ENCODE results near the gene AFAP1.

Gene AFAP1

DNA sequence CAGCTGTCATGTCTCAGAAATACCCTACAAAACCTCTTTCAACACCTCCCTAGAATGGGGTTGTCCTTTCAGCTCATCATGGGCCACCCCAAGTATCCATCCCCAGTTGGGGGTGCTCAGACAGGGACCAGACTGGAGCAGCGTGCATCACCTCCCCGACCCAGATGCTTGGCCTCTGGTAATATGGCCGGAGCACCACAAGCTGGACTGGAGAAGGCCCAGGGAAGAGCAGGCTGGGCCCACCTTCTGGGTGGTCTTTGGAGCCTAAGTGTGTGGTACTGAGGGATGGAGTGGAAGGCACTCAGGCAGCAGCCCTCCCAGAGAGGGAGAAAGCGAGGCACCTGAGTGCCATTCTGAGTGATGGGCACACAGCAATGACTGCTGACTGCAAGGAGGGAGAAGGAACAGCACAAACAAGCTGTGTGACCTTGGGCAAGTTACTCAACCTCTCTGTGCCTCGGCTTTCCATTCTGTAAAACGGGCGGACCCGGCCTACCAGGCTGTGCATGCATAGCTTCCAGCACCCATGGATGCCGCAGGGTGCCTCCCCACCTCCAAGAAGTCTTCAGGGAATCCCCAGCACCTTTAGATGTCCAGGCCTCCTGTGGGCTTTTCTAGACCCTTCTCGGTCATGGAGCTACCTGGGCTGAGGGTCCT lies 228.2 kb downstream of the AFAP1 start:
- in situ Hi-C loops (cut with HindIII; ENCODE audit: low pct_unique_long_range_greater_than_20kb, low sequenced_read_pairs) = no loop called here
- TF ChIP-seq JUND (IDR thresholded peaks at IDR 0.05; ENCODE audit: low read depth) = no peak
- DNase-seq (ENCODE audit: low read depth in 1 of 2, low spot score in 1 of 2) = no peak

DNA sequence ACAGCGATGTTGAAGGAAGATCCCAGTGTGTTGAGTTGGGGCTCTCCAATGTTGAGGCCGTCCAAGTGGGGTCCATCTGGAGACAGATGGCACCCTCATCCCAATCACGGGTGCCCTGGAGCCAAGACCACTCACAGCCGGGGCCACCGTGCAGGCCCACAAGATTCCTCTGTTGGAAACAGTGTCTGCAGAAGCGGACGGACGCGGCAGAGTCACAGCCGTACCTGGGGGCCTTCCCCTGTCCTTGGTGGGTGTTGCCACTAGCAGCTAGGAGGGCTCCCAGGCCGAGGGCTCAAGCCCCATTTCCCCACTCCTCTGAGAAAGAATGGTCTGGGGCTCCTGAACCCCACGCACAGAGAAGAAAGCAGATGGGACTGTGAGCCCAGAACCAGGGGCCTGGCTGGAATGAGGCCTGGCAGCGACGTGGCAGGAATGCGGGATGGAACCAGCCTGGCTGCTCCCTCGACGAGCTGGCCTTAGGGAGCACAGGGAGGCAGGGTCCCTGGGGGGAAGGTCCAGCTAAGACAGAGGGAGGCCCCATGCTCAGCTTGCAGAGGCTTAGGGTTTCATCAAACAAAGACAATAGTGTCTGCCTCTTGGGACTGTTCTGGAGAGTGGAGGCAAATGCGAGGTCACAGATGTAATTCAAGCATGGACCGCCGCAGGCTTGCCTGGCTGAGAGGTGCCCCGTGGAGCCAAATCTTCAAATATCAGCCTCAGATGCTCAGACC lies 228.9 kb downstream of the AFAP1 start:
- DNase-seq (ENCODE audit: low read depth in 1 of 2, low spot score in 1 of 2) = no peak
- in situ Hi-C loops (cut with HindIII; ENCODE audit: low pct_unique_long_range_greater_than_20kb, low sequenced_read_pairs) = no loop called here
- TF ChIP-seq JUND (IDR thresholded peaks at IDR 0.05; ENCODE audit: low read depth) = no peak

DNA sequence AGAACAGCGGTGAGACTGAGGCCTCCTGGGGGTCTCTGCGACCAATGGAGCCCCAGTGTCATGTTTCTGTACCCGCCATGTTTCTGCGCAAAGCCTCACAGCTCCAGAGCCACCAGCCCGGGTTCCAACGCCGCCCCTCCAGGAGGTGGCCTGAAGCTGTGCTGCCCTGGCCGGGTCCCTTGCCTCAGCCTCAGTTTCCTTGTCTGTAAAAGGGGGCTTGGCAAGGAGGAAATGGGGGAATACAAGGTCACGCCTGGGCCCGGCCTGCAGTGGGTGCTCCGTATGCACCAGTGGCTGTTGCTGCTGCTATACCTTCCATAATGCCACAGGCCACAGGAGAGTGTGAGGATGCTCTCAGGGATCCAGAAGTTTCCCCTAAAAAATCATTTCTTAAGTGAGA lies 229.5 kb downstream of the AFAP1 start:
- no peak for DNase-seq (ENCODE audit: low read depth in 1 of 2, low spot score in 1 of 2)
- no peak for TF ChIP-seq JUND (IDR thresholded peaks at IDR 0.05; ENCODE audit: low read depth)
- in situ Hi-C loops (cut with HindIII; ENCODE audit: low pct_unique_long_range_greater_than_20kb, low sequenced_read_pairs) = no loop called here

DNA sequence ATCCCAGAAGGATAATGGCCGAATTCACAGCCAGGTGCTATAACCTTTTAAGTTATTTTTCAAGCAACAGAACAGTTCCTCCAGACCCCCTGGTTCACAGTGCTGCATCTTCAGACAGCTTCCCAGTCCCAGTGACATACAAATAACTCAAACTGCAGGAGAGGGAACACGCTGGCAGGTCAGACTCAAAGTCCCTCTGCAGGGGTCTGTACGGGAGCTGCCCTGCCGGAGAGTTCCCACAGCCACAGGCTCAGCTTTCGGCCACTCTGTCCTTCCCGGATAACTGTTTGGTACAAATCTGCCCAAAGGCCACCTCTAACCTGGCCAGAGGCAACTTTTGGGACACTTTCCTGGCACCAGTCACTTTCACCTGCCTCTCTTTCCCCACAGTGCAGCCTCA lies 230.2 kb downstream of the AFAP1 start:
- no peak for TF ChIP-seq JUND (IDR thresholded peaks at IDR 0.05; ENCODE audit: low read depth)
- in situ Hi-C loops (cut with HindIII; ENCODE audit: low pct_unique_long_range_greater_than_20kb, low sequenced_read_pairs) = no loop called here
- DNase-seq (ENCODE audit: low read depth in 1 of 2, low spot score in 1 of 2) = no peak

DNA sequence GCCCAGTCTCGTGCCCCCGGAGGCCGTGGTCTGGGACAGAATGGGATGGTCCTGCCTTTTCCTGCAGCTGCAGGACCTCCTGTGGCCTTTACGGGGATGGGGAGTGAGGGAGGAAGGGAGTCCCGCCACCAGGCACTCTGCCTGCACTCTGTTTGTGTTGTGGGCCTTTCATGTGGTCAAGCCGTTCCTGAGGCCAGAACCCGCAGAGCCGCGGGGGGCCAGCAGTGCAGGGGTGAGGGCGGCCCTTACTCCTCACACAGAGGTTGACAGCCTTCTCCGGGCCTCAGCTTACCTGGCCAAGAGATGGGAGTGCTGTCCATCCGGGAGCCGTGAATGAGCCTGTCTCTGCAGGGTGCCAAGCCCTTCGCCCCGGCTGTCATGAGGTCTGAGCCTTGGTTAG lies 230.7 kb downstream of the AFAP1 start:
- DNase-seq (ENCODE audit: low read depth in 1 of 2, low spot score in 1 of 2) = no peak
- TF ChIP-seq JUND (IDR thresholded peaks at IDR 0.05; ENCODE audit: low read depth) = no peak
- in situ Hi-C loops (cut with HindIII; ENCODE audit: low pct_unique_long_range_greater_than_20kb, low sequenced_read_pairs) = no loop called here

Data from T47D (cell line).